ENCODE results near the gene MYBPC3. TPM values are rescaled to one million over a fixed set of nuclear protein-coding genes. Genes with fewer than 3 reads are reported as not detected.

MYBPC3 gene
- total RNA-seq, 4 donors from 2014 or later, result not detected

DNA sequence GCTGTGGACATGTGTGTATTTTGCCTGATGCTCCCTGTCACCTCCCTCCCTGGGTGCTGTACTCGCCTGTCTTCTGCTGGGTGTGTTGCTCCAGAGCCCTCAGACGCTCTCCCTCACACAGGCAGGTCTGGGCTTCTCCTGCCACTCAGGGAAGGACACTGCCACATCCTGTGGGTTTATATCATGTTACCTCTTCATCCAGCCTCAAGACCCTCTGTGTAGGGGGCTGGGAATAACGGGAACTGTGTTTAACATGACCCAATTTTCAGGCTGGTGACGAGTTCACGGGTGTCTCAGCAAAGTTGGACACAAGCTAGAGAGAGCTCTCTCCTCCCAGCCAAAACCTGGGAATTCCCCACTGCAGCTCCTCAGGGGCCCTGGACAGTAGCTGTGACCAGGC is 24.6 kb downstream of the MYBPC3 start:
- H3K4me3 ChIP-seq (ENCODE audit: low read depth, poor library complexity, severe bottlenecking), result no peak overlapping the region
- intact Hi-C loops (cut with DNase I; ENCODE audit: low total_unique reads), result no loop called here
- no peak for DNase-seq (ENCODE audit: low spot score in 2 of 2)
- WGBS, 2 donors, result 86 to 91% methylated on average over 5 of the region's 5 CpGs
- TF ChIP-seq POLR2A (IDR thresholded peaks at IDR 0.05), result no peak
- TF ChIP-seq, protein P1, sequence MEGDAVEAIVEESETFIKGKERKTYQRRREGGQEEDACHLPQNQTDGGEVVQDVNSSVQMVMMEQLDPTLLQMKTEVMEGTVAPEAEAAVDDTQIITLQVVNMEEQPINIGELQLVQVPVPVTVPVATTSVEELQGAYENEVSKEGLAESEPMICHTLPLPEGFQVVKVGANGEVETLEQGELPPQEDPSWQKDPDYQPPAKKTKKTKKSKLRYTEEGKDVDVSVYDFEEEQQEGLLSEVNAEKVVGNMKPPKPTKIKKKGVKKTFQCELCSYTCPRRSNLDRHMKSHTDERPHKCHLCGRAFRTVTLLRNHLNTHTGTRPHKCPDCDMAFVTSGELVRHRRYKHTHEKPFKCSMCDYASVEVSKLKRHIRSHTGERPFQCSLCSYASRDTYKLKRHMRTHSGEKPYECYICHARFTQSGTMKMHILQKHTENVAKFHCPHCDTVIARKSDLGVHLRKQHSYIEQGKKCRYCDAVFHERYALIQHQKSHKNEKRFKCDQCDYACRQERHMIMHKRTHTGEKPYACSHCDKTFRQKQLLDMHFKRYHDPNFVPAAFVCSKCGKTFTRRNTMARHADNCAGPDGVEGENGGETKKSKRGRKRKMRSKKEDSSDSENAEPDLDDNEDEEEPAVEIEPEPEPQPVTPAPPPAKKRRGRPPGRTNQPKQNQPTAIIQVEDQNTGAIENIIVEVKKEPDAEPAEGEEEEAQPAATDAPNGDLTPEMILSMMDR (IDR thresholded peaks at IDR 0.05), result no peak

DNA sequence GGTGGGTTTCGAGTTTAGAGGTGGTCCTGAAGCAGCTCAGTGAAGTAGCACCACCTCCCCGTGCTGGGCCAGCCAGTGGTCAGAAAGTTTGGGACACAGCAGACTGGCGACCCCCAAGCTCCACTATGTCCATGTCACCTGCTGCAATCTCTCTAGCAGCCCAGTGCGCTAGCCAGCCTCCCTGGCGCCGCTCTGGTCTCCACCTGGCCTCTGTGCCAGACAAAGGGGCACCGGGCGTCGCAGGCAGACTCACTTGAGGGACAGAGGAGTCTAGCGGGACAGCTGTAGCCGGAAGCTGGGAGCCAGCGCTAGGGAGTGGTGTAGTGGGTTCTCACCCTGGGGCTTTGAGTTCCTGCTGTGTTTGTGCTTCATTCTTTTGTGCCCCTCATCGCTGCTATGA is 25.5 kb downstream of the MYBPC3 start:
- WGBS, 2 donors, result 89 to 90% methylated on average over 13 of the region's 13 CpGs

DNA sequence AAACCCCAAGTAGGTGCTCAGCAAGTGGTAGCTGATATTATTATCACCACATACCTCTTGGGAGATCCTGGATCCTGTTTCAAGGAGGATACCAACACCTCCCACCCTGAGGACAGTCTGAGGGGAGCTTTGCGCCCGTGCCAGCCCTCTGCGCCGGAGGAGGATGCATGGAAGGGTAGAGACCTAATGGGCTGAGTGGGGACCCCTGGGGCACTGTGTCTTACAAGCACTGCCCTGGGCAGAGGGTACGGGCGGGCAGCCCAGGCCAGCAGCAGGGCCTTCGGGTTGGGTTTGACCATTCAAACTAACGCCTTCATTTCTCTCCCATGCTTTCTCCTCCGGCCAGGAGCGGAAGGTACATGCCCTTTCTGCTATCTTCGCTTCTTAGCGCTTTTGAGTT is 26.3 kb downstream of the MYBPC3 start:
- DNase-seq (ENCODE audit: low spot score in 2 of 2), result no peak
- WGBS, 2 donors, result 87 to 91% methylated on average over 12 of the region's 12 CpGs
- no peak overlapping the region for H3K4me3 ChIP-seq (ENCODE audit: low read depth, poor library complexity, severe bottlenecking)
- intact Hi-C loops (cut with DNase I; ENCODE audit: low total_unique reads), result no loop called here
- TF ChIP-seq POLR2A (IDR thresholded peaks at IDR 0.05), result no peak
- TF ChIP-seq, protein P1 (IDR thresholded peaks at IDR 0.05), result no peak

More for the DNA sequence above, 25.5 kb downstream of the MYBPC3 start:
- TF ChIP-seq POLR2A (IDR thresholded peaks at IDR 0.05), result no peak
- TF ChIP-seq, protein P1 (IDR thresholded peaks at IDR 0.05), result no peak
- intact Hi-C loops (cut with DNase I; ENCODE audit: low total_unique reads), result no loop called here
- DNase-seq (ENCODE audit: low spot score in 2 of 2), result no peak
- H3K4me3 ChIP-seq (ENCODE audit: low read depth, poor library complexity, severe bottlenecking), result no peak overlapping the region

DNA sequence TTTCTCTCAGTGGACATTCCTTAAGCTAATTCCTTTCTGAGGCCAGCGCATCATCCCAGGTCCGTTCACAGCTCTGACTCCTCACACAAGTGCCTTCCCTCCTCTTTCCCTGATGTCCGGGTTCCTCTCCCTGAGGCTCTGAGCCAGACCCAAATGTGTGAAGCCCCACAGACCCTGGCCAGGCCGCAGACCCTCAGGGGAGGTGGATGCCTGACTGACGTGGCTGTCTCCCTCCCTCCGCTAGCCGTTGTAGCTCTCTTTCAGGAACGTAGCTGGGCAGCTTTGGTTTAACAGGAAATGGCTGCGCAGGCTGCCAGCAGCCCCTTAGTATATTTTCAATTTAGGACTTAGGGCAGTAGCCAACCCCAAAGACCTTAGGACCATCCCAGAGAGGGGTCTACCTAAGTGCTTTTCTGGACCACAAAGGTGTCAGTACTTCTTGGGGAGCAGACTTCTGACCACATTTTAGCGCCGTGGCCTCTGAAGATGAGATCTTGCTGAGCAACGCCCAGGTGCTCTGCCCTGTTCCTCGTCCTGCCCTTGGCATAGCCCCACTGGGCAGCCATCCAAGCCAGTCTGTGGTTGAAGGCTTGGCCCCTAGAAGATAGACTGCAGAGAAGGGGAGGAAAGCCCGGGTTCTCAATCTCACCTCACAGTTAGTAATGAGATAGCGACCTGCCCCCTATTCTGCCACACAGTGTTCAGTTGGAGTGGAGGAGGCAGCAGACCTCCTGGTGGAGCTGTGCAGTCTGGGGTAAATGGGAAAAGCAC is 27.0 kb downstream of the MYBPC3 start:
- intact Hi-C loops (cut with DNase I; ENCODE audit: low total_unique reads), result no loop called here
- WGBS, 2 donors, result 72 to 74% methylated on average over 15 of the region's 15 CpGs
- TF ChIP-seq, protein P1 (IDR thresholded peaks at IDR 0.05), result no peak
- no peak for TF ChIP-seq POLR2A (IDR thresholded peaks at IDR 0.05)
- no peak for DNase-seq (ENCODE audit: low spot score in 2 of 2)
- no peak overlapping the region for H3K4me3 ChIP-seq (ENCODE audit: low read depth, poor library complexity, severe bottlenecking)

DNA sequence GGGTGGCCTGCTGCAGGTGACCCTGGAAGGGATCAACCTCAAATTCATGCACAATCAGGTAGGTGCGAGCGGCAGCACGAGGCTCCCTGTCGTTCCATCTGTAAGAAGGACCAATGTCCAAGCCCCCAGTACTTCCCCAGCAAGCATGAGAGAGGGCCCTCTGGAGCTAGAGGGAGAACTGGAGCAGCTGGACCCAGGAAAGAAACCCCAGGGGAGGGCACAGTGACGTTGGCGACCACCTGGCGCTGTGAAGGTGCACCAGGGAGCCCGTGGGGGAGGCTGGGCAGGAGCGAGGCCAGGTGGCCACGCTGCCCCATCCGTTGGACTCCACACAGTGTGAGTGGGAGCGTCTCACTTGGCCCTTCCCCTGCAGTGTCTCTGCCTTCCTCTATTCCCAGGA is 28.0 kb downstream of the MYBPC3 start:
- no peak for DNase-seq (ENCODE audit: low spot score in 2 of 2)
- intact Hi-C loops (cut with DNase I; ENCODE audit: low total_unique reads), result no loop called here
- no peak overlapping the region for H3K4me3 ChIP-seq (ENCODE audit: low read depth, poor library complexity, severe bottlenecking)
- 91% methylated on average over 12 of the region's 12 CpGs for WGBS, 2 donors
- TF ChIP-seq, protein P1 (IDR thresholded peaks at IDR 0.05), result no peak

DNA sequence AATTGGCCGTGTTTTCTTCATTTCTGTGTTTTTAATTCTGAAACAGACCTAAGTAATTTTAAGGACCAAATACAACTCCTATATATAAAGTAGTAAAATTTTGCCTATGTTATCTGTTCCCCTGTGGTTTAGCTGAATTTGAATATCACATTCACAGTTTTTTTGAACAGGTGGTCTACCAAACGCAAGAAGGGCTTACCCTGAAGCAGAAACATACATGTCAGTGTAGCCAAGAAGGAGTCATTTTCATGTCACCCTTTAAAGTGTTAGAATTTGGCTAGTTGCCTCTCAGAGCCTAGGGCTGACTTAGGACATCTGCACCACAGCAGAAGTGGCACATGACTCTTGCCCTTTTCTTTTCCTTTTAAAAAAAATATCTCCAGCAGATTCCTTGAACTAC is 34.3 kb downstream of the MYBPC3 start:
- no peak for DNase-seq (ENCODE audit: low spot score in 2 of 2)
- intact Hi-C loops (cut with DNase I; ENCODE audit: low total_unique reads), result no loop called here
- TF ChIP-seq POLR2A (IDR thresholded peaks at IDR 0.05), result no peak
- no peak overlapping the region for H3K4me3 ChIP-seq (ENCODE audit: low read depth, poor library complexity, severe bottlenecking)
- WGBS, 2 donors, result 90% methylated on average over 2 of the region's 2 CpGs
